ENCODE measurements around the gene HRH2. TPM values are rescaled to one million over a fixed set of nuclear protein-coding genes. Genes with fewer than 3 reads are reported as not detected.
"Not testable (repeated sequence)": the region's sequence is repeated elsewhere in the genome, so short reads cannot be mapped to it uniquely, and the experiment has no call there.

The HRH2 gene, protein sequence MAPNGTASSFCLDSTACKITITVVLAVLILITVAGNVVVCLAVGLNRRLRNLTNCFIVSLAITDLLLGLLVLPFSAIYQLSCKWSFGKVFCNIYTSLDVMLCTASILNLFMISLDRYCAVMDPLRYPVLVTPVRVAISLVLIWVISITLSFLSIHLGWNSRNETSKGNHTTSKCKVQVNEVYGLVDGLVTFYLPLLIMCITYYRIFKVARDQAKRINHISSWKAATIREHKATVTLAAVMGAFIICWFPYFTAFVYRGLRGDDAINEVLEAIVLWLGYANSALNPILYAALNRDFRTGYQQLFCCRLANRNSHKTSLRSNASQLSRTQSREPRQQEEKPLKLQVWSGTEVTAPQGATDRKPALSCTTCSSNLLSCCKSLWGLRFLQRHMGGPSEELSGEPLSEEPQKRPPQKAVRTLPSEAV
- 10 to 100 TPM; 26.8 to 29.0 TPM for total RNA-seq

DNA sequence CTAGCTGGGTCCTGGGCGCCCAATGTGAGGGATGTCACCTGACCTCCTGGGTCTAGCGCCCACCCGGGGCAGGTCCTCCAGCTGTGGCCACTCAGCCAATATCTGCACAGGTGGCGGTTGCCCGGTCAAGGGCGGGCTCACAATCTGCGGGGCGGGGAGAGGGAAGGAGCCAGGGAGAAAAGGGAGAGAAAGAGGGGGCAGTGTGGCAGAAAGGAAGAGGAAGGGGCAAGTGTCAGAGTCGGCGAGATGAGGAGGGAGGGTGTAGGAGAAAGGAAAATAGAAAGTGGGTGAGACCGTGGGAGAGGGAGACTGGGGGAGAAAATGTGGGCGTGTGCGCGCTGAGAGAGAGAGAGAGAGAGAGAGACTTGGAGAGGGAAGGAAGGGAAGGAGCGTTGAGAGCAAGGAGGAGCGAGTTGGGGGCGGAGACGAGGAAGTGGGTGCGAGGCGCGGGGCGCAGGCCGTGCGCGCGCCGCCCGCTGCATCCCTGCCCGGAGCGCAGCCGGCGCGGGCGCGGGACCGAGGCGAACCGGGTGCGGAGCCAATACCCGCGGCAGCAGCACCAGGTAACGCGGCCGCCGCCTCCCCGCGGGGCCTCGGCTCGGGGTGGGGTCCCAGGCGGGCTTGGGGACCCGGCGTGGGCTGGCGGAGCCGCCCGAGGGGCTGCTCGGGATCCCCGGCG is at the start of gene HRH2:
Gene HRH2, plus strand, starts transcription at position 479 of the 679 bp plus-strand sequence. CDS start 25,163 bp downstream, outside the sequence.
- no peaks in the 10 kb centered on the region for H3K27me3 Mint-ChIP-seq
- peaks cover 72% of the 10 kb centered on the region for H3K4me1 Mint-ChIP-seq
- peaks cover 27% of the 10 kb centered on the region for H3K36me3 Mint-ChIP-seq
- POLR2A ChIA-PET: interaction anchor here (0.8 kb wide), 1 partner anchor 124 kb away, joined by 3 read pairs; no protein-coding TSS in a partner anchor
- ATAC-seq (ENCODE audit: low read depth) (peak; percentile 49), DNase-seq (peak; percentile 75)
- peak within 1 kb of the TSS; percentile 95 for H3K27ac Mint-ChIP-seq
- H3K9me3 Mint-ChIP-seq: peaks cover 1% of the 10 kb centered on the region
- peak within 1 kb of the TSS; percentile 100 for H3K4me3 Mint-ChIP-seq

DNA sequence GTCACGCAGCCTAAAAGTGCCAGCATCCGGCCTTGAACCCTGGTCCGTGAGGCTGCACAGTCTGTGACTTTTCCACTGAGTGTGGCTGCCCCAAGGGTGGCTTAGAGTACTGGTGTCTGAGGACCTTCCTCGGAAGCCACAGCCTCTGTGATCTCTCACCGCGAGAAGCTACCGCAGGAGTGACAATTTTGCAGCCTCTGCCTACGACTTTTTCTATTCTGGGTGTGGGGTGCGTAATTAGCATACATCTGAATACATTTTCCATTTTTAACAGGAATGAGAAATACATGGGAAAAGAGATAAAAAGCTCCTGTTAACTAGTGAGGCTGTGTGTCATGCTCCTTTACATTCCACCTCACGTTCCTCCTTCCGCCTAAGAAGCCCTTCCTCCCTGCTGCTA is 48.3 kb upstream of the HRH2 start:
- Mint-ChIP-seq H3K36me3 (peaks cover 1% of the 10 kb centered on the region), H3K27ac (no peak overlapping the region), H3K27me3 (peaks cover 15% of the 10 kb centered on the region), H3K9me3 (peaks cover 15% of the 10 kb centered on the region), H3K4me1 (no peaks in the 10 kb centered on the region), H3K4me3 (no peak overlapping the region)
- POLR2A ChIA-PET: interaction anchor here (1.6 kb wide), 1 partner anchor 81 kb away, joined by 3 read pairs; no protein-coding TSS in a partner anchor
- DNase-seq (no peak), ATAC-seq (ENCODE audit: low read depth) (no peak)

DNA sequence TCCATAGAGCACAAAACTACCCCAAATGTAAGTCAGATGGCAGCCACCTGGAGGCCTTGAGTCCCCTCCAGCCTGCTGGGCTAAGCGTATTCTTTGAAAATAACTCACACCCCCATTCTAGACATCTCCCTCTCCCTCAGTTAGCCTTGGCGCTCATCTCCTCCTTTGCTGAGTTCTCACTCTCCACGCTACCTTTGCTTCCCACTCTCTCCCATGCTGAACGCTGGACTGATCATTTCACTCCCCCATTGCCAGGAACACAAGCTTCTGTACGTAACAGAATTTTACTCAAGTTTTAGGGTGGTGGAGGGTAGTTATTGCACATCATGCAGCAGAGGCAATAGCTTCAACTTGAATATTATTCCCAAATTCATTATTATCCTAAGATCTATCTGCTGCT is 47.5 kb upstream of the HRH2 start:
- H3K4me3 Mint-ChIP-seq: no peak overlapping the region
- POLR2A ChIA-PET: interaction anchor here (1.6 kb wide), 1 partner anchor 80 kb away, joined by 3 read pairs; no protein-coding TSS in a partner anchor
- H3K9me3 Mint-ChIP-seq: peaks cover 11% of the 10 kb centered on the region
- no peak overlapping the region for H3K27ac Mint-ChIP-seq
- H3K4me1 Mint-ChIP-seq: no peaks in the 10 kb centered on the region
- H3K36me3 Mint-ChIP-seq: no peaks in the 10 kb centered on the region
- peaks cover 10% of the 10 kb centered on the region for H3K27me3 Mint-ChIP-seq
- DNase-seq (no peak), ATAC-seq (ENCODE audit: low read depth) (no peak)

DNA sequence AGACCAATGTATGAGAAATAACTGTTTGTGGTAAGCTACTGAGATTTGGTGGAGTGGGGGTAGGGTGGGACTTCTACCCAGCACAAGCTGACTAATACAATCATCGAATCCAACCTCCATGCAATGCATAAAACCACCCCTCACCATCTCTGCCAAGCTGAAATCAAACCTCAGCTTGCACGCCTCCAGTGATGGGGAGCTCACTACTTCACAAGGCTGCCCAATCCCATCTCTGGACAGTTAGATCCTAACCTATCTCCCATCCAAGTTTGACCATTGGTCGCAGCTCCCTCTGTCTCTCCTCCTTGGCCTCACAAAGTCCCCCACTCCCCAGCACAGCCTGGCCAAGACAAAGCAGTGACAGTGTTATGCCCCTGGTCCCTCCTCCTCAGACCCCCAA is 47.0 kb upstream of the HRH2 start:
- ATAC-seq (ENCODE audit: low read depth) (no peak), DNase-seq (no peak)
- H3K36me3 Mint-ChIP-seq: no peaks in the 10 kb centered on the region
- H3K27ac Mint-ChIP-seq: no peak overlapping the region
- H3K4me3 Mint-ChIP-seq: no peak overlapping the region
- POLR2A ChIA-PET: no interaction called here
- H3K27me3 Mint-ChIP-seq: peaks cover 9% of the 10 kb centered on the region
- peaks cover 11% of the 10 kb centered on the region for H3K9me3 Mint-ChIP-seq
- H3K4me1 Mint-ChIP-seq: peaks cover 3% of the 10 kb centered on the region

DNA sequence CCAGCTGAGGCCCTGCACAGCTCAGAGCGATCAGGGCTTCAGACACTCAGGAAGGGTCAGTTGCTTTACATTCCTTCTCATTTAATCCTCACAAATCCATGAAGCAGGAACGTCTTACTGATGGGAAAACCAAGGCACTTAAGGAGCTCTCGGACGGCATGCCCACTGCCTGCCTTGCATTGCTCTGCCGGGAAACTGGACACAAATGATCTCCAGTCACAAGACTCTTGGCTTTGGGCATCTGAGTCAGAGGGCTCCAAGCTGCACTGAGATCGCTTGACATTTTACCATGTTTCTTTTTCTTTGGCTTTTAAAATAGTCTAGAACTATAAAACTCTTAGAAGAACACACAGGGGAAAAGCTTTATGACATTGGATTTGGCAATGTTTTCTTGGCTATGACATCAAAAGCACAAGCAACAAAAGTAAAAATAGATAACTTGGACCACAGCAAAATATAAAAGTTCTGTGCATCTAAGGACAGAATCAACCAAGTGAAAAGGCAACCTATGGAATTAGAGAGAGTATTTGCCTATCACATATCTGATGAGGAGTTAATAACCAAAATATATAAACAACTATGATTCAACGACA is 43.6 kb upstream of the HRH2 start:
- no peak overlapping the region for H3K27ac Mint-ChIP-seq
- DNase-seq: no peak
- no peak for ATAC-seq (ENCODE audit: low read depth)
- peaks cover 9% of the 10 kb centered on the region for H3K27me3 Mint-ChIP-seq
- H3K4me3 Mint-ChIP-seq: no peak overlapping the region
- peaks cover 5% of the 10 kb centered on the region for H3K4me1 Mint-ChIP-seq
- no peaks in the 10 kb centered on the region for H3K36me3 Mint-ChIP-seq
- POLR2A ChIA-PET: no interaction called here
- peaks cover 11% of the 10 kb centered on the region for H3K9me3 Mint-ChIP-seq

DNA sequence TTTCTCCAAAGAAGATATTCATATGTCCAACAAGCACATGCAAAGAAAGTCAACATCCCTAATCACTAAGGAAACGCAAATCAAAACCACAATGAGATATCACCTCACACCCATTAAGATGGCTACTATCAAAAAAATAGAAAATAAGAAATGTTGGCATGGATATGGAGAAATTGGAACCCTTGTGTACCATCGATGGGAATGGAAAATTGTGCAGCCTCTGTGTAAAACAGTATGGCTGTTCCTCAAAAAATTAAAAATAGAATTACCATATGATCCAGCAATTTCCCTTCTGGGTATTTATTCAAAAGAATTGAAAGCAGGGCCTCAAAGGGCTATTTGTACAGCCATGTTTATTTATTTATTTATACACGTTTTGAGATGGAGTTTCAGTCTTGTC is 43.0 kb upstream of the HRH2 start:
- ATAC-seq (ENCODE audit: low read depth) (no peak), DNase-seq (no peak)
- Mint-ChIP-seq H3K4me3 (no peak overlapping the region), H3K27ac (no peak overlapping the region), H3K9me3 (peaks cover 11% of the 10 kb centered on the region), H3K27me3 (peaks cover 9% of the 10 kb centered on the region), H3K4me1 (peaks cover 5% of the 10 kb centered on the region), H3K36me3 (no peaks in the 10 kb centered on the region)
- POLR2A ChIA-PET: no interaction called here

DNA sequence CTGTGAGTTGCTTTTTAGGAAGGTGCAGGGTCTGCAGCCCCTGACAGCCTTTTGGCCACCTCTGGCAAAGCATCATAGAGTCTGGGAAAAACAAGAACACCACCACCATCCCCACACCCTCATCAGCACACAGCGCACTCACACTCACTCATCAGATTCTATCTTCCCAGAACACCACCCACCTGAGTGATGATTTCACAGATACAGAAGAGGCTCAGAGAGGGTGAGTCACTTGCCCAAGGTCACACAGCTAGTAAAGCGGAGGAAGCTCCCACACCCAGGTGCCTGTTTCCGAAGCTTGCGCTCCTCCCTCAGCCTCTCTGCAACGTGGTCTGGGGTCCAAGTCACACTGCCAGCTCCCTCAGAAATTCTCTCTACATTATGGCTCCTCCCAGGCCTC is 41.8 kb upstream of the HRH2 start:
- Mint-ChIP-seq H3K4me1 (peaks cover 5% of the 10 kb centered on the region), H3K27ac (no peak overlapping the region)
- no peak for ATAC-seq (ENCODE audit: low read depth)

DNA sequence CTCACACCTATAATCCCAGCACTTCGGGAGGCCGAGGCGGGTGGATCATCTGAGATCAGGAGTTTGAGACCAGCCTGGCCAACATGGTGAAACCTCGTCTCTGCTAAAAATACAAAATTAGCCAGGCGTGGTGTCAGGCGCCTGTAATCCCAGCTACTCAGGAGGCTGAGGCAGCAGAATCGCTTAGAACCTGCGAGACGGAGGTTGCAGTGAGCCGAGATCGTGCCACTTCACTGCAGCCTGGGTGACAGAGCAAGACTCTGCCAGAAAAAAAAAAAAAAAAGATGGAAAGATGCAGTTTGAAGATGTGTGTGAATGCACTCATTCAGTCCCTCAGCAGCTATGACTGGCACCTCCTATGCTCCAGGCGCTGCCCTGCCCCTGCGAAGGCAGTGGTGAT is 41.3 kb upstream of the HRH2 start:
- H3K4me3 Mint-ChIP-seq; H3K27ac Mint-ChIP-seq; DNase-seq; H3K27me3 Mint-ChIP-seq; H3K36me3 Mint-ChIP-seq; POLR2A ChIA-PET; H3K4me1 Mint-ChIP-seq; ATAC-seq (ENCODE audit: low read depth): not testable (repeated sequence)
- peaks cover 12% of the 10 kb centered on the region for H3K9me3 Mint-ChIP-seq

More for the DNA sequence above, 41.8 kb upstream of the HRH2 start:
- POLR2A ChIA-PET: no interaction called here
- Mint-ChIP-seq H3K36me3 (no peaks in the 10 kb centered on the region), H3K4me3 (no peak overlapping the region), H3K9me3 (peaks cover 11% of the 10 kb centered on the region), H3K27me3 (peaks cover 9% of the 10 kb centered on the region)
- no peak for DNase-seq

DNA sequence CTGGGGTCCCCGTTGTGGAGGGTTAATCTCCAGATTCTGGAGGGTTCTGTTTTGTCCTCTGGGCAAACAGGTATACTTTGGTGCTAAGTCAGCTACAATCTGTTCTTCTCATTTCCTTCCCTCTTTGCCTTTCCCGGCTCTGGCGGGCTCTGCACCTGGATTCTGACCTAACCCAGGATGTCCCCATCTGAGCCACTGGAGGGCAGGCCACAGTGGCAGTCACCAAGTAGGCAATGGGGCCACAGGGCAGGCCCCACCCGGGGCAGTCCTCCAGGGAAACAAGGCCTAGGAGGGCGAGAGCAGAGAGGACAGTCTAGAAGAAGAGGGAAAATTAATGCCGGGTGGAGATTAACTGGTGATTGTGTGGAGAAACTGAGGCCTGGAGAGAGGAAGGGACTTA is 40.4 kb upstream of the HRH2 start:
- no peak for ATAC-seq (ENCODE audit: low read depth)
- Mint-ChIP-seq H3K36me3 (no peaks in the 10 kb centered on the region), H3K4me1 (peaks cover 5% of the 10 kb centered on the region), H3K27ac (peak overlapping the region; percentile 26), H3K27me3 (peaks cover 9% of the 10 kb centered on the region), H3K9me3 (peaks cover 13% of the 10 kb centered on the region), H3K4me3 (no peak overlapping the region)
- POLR2A ChIA-PET: no interaction called here
- DNase-seq: no peak

DNA sequence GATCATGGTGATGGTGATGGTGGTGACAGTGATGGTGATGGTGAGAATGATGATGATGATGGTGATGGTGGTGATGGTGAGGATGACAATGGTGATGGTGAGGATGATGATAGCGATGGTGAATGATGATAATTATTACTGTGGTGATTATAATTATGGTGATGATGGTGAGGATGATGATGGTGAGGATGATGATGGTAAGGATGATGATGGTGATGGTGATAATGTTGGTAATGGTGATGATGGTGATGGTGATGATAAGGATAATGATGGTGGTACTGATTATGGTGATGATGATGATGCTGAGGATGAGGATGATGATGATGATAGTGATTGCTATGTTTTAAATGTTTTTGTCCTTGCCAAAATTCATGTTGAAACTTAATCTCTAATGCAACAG is 37.3 kb upstream of the HRH2 start:
- peaks cover 5% of the 10 kb centered on the region for H3K9me3 Mint-ChIP-seq

DNA sequence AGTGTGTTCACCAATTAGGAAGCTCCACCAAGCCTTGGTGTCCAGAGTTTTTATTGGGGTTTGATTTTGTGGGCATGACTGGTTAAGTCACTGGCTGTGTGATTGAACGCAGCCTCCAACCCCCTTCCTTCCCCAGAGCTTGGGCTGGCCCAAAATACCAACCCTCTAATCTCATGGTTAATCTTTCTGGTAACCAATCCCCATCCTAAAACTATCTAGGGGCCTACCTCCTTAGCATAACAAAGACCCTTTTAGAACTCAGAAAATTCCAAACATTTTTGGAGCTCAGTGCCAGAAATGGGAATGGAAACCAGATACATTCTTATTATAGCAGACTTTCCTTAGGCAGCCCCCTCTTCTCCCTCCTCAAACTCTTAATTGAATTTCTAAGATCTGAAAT is 35.9 kb upstream of the HRH2 start:
- H3K36me3 Mint-ChIP-seq: peaks cover 7% of the 10 kb centered on the region
- peaks cover 2% of the 10 kb centered on the region for H3K4me1 Mint-ChIP-seq
- no peak for ATAC-seq (ENCODE audit: low read depth)
- no peak for DNase-seq
- H3K27ac Mint-ChIP-seq: no peak overlapping the region
- H3K4me3 Mint-ChIP-seq: no peak overlapping the region
- H3K9me3 Mint-ChIP-seq: peaks cover 11% of the 10 kb centered on the region
- POLR2A ChIA-PET: no interaction called here
- H3K27me3 Mint-ChIP-seq: no peaks in the 10 kb centered on the region

More for the DNA sequence above, 37.3 kb upstream of the HRH2 start:
- no peak for DNase-seq
- no peaks in the 10 kb centered on the region for H3K27me3 Mint-ChIP-seq
- H3K36me3 Mint-ChIP-seq: peaks cover 2% of the 10 kb centered on the region
- no peak overlapping the region for H3K4me3 Mint-ChIP-seq
- H3K4me1 Mint-ChIP-seq: peaks cover 4% of the 10 kb centered on the region
- no peak overlapping the region for H3K27ac Mint-ChIP-seq
- no peak for ATAC-seq (ENCODE audit: low read depth)
- POLR2A ChIA-PET: no interaction called here

DNA sequence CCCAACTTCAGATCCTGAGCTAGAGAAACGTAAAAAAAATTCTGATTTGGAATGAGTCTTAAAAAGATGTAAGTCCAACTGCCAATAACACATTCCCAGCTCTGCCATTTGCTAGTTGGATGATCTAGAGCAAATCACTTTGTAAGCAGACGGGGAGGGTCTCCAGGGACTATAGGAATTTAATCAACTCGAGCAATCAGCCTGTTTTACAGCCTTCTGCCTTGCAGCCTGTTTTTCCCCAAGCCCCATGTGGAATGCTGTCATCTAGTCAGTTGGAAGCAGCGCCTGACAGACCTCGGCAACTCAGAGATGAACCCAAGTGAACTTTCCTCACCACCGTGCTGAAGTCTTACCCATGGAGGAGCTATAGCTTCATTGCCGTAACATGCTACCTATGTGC is 34.8 kb upstream of the HRH2 start:
- POLR2A ChIA-PET: no interaction called here
- Mint-ChIP-seq H3K4me1 (no peaks in the 10 kb centered on the region), H3K4me3 (no peak overlapping the region), H3K9me3 (peaks cover 17% of the 10 kb centered on the region), H3K36me3 (peaks cover 7% of the 10 kb centered on the region), H3K27me3 (peaks cover 3% of the 10 kb centered on the region), H3K27ac (no peak overlapping the region)
- DNase-seq: no peak
- ATAC-seq (ENCODE audit: low read depth): no peak

DNA sequence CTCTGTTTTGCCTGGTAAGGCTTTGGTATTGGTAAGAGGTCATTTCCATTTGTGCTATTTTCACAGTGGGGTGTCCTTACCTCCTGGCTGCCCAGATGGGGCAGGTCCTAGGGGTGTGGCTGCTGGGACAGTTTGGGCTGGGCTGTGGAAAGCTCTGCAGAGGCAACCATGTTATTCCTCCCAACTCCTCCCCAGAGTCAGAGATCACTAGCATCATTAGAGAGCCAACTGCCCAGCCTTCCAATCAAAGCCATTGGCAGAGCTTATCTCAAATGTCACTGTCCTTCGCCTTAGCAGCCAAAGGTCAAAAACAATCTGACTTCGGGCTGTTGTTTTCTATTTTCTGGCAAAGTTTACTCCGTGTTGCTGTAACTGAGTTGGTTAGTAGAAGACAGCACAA is 33.6 kb upstream of the HRH2 start:
- Mint-ChIP-seq H3K36me3 (peaks cover 7% of the 10 kb centered on the region), H3K4me1 (no peaks in the 10 kb centered on the region), H3K4me3 (no peak overlapping the region)

More for the DNA sequence above, 33.6 kb upstream of the HRH2 start:
- peaks cover 17% of the 10 kb centered on the region for H3K9me3 Mint-ChIP-seq
- H3K27ac Mint-ChIP-seq: no peak overlapping the region
- no peak for ATAC-seq (ENCODE audit: low read depth)
- POLR2A ChIA-PET: no interaction called here
- peaks cover 3% of the 10 kb centered on the region for H3K27me3 Mint-ChIP-seq
- no peak for DNase-seq

Measured in activated naive CD8-positive, alpha-beta T cell treated with anti-CD3 and anti-CD28 coated beads, Interleukin-2, amount 10 ng/mL, durations not matched to agents 7 days and 5 days (primary cell).